ENCODE results near the gene CALN1.

DNA sequence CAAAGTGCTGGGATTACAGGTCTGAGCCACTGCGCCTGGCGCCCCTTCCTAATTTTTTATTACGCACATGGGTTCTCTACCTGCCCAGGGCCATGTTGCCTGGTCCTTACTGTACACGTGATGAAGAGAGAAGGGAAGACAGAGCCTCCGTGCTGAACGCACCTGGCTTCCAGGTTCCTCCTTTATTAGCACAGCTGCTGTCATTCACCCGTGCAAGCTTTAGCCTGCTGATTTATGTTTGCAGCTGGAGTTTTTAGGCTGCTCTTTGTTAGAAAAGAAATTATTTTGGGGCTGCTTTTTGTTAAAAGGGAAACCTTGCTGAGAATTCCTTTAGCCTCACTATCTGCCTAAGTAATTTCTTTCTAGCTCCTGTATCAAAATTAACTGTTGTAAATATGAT, 417.0 kb downstream of the CALN1 start:
- TF ChIP-seq POLR2A (IDR thresholded peaks at IDR 0.05) (no peak), POLR2AphosphoS5 (IDR thresholded peaks at IDR 0.05) (no peak), EP300 (IDR thresholded peaks at IDR 0.05) (no peak)
- TF ChIP-seq, protein P1, sequence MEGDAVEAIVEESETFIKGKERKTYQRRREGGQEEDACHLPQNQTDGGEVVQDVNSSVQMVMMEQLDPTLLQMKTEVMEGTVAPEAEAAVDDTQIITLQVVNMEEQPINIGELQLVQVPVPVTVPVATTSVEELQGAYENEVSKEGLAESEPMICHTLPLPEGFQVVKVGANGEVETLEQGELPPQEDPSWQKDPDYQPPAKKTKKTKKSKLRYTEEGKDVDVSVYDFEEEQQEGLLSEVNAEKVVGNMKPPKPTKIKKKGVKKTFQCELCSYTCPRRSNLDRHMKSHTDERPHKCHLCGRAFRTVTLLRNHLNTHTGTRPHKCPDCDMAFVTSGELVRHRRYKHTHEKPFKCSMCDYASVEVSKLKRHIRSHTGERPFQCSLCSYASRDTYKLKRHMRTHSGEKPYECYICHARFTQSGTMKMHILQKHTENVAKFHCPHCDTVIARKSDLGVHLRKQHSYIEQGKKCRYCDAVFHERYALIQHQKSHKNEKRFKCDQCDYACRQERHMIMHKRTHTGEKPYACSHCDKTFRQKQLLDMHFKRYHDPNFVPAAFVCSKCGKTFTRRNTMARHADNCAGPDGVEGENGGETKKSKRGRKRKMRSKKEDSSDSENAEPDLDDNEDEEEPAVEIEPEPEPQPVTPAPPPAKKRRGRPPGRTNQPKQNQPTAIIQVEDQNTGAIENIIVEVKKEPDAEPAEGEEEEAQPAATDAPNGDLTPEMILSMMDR (IDR thresholded peaks at IDR 0.05), result no peak

Data from gastroesophageal sphincter (tissue), 3 donors.